ENCODE data around the gene RNASE13.

GRCh38 chr14:20996521-20996920 is 38.1 kb downstream of the RNASE13 start:
- TF ChIP-seq CTCF (conservative IDR thresholded peaks at IDR 0.05) (no peak), EZH2 (IDR thresholded peaks at IDR 0.05; ENCODE audit: low read depth) (no peak)

All from PC-9 (cell line).